Measurements from ENCODE around the gene GMDS. TPM values are rescaled to one million over a fixed set of nuclear protein-coding genes. Genes with fewer than 3 reads are reported as not detected.

Gene GMDS
- total RNA-seq, 1 donor from 2014 or later: 25.7 TPM

GRCh38 chr6:1622851-1623768, 622.3 kb downstream of the GMDS start:
- no peak for DNase-seq

- DNase-seq: peak; percentile 43
Measured at GRCh38 chr6:1622220-1622850, 623.1 kb downstream of the GMDS start.

- DNase-seq: no peak
Measured at GRCh38 chr6:1621070-1621701, 624.2 kb downstream of the GMDS start.

- DNase-seq: no peak
Measured at GRCh38 chr6:1620504-1621069, 624.8 kb downstream of the GMDS start.

- DNase-seq: peak; percentile 22
Measured at GRCh38 chr6:1619673-1620503, 625.5 kb downstream of the GMDS start.

- DNase-seq: no peak
Measured at GRCh38 chr6:1619098-1619672, 626.2 kb downstream of the GMDS start.

- DNase-seq: peak; percentile 26
Measured at GRCh38 chr6:1618311-1619097, 626.9 kb downstream of the GMDS start.

GRCh38 chr6:1617466-1618310, 627.7 kb downstream of the GMDS start:
- peak; percentile 25 for DNase-seq

GRCh38 chr6:1616701-1617463, 628.5 kb downstream of the GMDS start:
- no peak for DNase-seq

- peak; percentile 24 for DNase-seq
Measured at GRCh38 chr6:1615853-1616420, 629.5 kb downstream of the GMDS start.

GRCh38 chr6:1615151-1615852, 630.1 kb downstream of the GMDS start:
- no peak for DNase-seq

- DNase-seq: peak; percentile 24
Measured at GRCh38 chr6:1614448-1615150, 630.8 kb downstream of the GMDS start.

- DNase-seq: peak; percentile 58
Measured at GRCh38 chr6:1613688-1614447, 631.5 kb downstream of the GMDS start.

GRCh38 chr6:1613346-1613687, 632.1 kb downstream of the GMDS start:
- DNase-seq: peak; percentile 40

GRCh38 chr6:1612974-1613306, 632.5 kb downstream of the GMDS start:
- peak; percentile 53 for DNase-seq

GRCh38 chr6:1612299-1612973, 633.0 kb downstream of the GMDS start:
- no peak for DNase-seq

Measured in tongue (tissue), 2 donors.